NCI-H69 (cell line): ENCODE measurements around the gene TP53BP1.

Source experiments
- DNase-seq: peaks from one replicate; lab custom pipeline; 2025; lab: John Stamatoyannopoulos, UW

The TP53BP1 gene

DNA sequence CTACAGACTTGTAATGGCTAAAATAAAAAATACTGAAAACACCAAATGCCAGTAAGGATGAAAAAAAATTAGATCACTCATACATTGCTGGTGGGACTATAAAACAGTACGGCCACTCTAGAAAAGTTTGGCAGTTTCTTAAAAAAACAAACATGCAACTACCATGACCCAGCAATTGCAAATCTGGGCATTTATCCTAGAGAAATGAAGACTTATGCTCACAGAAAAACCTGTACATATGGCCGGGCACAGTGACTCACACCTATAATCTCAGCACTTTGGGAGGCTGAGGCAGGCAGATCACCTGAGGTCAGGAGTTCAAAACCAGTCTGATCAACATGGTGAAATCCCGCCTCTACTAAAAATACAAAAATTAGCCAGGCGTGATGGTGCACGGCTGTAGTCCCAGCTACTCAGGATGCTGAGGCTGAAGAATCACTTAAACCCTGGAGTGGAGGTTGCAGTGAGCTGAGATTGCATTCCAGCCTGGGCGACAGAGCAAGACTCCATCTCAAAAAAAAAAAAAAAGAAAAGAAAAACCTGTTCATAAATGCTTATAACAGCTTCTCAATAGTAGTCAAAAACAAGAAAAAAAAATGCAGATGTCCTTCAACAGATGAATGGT lies 5.6 kb downstream of the TP53BP1 start:
- DNase-seq = no peak

DNA sequence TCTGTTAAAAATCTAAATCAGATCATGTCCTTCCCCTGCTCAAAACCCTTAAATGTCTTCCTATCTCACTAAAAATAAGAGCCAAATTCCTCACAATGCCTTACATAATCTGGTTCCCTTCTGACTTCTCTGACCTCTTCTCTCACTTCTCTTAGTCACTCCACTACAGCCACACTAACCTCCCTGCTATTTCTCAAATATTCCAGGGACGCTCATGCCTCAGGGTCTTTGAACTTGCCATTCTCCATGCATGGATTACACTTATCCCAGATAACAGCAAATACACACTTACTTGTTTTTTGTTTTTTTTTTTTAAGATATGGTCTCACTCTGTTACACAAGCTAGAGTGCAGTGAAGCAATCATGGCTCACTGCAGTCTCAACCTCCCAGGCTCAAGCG lies 8.5 kb downstream of the TP53BP1 start:
- DNase-seq = no peak

DNA sequence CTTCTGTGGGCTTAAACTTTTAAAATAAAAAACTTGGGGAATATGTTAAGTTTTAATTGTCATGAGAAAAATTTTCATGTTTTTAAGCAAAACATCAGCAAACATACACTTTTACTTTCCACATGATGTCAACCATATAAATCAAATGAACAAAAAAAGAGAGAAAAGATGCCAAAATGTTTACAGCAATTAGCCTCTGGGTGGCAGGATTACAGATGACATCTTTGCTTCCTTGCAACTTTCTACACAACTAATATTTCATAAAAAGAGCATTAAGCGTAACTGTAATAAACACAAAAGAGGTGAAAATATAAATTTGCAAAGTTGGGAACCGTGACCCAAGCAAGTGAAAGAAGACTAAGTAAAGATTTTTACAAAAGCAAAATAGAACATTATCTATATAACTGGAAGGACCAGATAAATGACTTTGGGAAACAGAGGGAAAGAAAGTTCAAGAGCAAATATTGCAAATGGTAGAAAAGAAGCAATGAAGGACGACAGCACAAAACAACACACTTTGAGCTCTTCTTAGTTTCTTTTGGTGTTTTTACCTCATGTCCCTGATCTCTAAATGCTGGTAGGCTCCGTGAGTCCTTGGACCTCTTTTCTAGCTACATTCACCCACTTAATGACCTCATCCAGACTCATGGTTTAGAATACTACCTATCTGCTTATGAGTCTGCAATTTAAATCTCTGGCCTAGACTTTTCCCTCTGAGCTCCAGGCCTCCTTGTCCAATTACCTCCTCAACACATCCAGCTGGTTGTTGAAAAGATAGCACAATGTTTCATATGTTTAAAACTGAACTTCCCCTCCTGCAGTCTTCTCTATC lies 9.4 kb downstream of the TP53BP1 start:
- peak; percentile 19 for DNase-seq

DNA sequence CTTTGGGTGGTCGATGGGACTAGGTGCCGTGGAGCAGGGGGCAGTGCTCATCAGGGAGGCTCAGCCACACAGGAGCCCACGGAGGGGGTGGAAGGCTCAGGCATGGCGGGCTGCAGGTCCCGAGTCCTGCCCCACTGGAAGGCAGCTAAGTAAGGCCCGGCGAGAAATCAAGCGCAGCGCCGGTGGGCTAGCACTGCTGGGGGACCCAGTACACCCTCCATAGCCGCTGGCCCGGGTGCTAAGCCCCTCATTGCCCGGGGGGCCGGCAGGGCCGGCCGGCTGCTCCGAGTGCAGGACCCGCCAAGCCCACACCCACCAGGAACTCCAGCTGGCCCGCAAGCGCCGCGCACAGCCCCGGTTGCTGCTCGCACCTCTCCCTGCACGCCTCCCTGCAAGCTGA lies 19.1 kb downstream of the TP53BP1 start:
- DNase-seq = no peak

DNA sequence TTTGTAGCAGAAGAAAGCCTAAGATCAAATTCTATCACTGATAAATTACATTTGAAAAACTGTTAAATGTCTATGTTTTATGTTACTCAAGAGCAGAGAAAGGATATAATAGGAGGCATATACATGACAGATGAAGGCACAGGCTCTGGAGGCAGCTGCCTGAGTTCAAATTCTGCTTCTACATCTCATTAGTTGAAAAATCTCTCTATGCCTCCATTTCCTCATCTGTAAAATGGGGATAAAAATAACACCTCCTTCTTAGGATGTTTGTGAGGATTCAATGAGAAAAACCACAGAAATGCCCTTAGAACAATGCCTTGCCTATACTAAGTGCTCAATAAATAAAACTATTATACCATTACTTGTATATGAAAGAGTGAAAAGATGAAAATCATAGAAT lies 21.0 kb downstream of the TP53BP1 start:
- no peak for DNase-seq

DNA sequence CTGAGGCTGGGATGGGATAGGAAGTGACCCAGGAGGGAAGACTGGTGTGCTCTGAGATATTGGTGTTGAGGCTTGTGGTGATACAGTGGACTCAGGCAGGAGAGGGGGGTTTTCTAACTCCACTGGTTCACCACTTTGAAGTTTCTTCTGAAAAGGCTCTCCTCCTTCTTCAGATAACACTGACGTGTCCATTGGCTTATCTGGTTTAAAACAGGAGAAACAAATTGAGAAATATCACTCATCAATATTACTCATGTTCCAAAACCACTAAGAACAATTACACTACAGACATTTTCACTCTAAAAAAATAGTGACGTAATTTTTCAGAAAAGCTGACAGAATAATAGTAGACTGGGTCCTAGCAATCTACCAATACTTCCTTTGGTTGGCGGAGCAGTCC lies 23.1 kb downstream of the TP53BP1 start:
- DNase-seq = no peak

DNA sequence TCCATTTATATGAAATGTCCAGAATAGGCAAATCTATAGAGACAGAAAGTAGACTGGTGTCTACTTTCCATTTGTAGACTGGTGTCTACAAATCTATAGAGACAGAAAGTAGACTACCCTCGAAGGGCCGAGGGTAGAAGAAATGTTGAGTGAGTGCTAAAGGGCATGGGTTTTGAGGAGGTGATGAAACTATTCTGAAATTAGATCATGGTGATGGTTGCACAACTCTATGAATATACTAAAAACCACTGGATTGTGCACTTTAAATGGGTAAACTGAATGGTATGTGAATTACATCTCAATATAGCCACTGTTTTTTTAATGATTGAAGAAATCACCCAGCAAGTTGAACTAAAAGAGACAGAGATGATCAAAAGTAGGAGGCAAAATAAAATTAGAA lies 27.9 kb downstream of the TP53BP1 start:
- no peak for DNase-seq

DNA sequence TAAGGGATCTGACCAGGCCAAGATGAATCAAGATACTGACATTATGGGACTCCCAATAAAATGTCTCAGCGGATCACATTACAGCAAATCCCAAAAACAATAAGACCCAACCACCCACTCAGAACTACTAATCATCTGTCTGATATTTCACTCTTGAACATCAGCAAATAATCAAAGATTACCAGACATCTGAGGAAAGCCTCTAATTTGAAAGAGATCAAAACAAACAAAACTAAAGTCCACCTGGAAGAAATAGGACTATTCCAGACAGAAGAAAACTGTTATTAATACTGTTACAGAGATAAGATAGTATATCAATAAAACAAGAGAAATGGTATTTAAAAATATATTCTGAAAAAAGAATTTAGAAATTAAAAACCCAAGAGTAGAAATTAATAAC lies 29.0 kb downstream of the TP53BP1 start:
- no peak for DNase-seq

DNA sequence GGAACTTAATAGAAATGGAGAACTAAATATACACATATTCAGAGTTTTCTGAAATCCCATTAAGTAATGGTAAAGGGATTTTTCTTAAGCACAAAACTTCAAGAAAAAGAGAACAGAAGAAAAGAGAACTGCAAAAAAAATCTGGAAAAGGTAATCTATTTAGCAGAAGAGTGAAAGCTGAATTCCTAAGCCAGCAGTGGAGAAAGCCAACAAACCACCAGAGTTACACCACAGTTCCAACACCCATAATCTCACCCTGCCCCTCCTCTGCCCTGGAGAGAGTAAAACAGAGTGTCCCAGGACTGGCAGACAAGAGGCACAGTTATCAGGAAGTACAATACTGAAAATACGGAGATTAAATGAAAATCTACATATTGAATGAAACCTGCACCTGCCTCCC lies 29.4 kb downstream of the TP53BP1 start:
- DNase-seq = no peak

DNA sequence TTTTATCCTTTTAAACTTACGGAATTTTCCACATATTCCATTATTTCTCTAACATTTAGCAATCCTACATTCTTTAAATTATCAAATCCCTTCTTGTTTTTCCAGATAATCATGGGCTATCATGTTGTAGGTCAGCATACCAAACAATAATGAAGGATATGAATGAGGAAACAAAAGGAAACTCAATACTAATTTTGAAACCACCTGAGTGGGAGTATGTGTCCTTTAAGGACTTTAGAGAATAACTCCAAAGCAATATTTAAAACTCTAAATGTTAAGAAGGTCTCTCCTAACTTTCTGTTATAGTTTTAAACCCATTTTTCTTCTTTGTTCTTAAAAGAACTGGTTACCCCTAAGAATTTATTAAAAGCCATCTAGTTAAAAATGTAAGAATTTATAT lies 43.0 kb downstream of the TP53BP1 start:
- no peak for DNase-seq

DNA sequence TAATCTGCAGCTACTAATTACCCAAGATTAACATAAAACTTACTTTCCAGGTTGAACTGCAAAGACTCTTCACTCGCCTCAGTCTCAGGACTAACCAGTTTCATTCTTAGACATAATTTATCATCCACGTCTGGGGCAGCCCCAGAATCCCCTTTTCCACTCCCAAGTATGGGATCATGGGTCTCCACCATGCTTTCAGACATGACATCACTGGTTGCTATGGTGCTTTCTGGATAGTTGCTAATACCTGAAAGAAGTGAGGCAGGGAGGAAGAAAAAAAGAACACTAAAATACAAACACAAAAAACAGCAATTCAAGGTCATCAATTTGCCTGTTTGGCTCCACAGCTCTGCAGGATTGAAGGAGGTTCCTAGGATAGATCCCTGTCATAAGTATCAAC lies 46.6 kb downstream of the TP53BP1 start:
- DNase-seq = no peak

DNA sequence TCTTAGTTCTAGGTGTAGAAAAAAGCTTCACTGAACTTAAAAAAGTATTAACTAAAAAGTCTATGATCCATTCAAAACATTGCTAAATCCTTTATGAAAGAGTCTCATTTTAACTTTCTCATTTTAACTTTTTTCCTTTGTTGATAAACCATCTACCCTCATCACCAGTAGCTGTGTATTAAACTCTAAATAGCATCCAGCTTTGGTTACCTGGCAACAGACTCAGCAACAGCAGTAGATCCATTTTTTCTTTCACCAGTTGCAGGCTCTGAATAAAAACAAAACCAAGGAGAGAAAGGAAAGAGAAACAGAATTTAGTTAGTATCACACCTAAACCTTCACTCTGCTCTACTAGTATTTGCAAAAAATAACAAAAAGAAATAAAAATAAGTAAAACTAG lies 51.6 kb downstream of the TP53BP1 start:
- peak; percentile 55 for DNase-seq

DNA sequence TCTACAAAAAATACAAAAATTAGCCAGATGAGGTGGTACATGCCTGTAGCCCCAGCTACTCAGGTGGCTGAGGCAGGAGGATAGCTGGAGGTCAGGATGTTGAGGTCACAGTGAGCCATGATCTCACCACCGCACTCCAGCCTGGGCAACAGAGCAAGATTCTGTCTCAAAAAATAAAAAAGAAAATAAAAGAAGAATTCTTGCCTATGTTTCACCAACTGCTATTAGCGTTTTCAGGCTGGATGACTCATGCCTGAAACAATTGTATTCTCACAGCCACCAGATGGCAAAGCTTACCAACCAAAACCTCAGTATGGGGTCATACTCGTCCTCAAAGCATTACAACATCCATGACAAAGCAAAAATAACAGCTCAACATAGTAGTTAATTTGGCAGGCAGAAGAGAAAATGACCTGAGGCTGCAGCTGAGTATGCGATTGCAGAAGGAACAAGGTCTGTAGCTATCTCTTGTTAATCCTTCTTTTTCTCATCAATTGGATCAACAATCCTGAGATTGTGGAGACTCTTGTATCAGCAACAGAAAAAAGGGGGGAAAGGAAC lies 52.2 kb downstream of the TP53BP1 start:
- peak; percentile 96 for DNase-seq

DNA sequence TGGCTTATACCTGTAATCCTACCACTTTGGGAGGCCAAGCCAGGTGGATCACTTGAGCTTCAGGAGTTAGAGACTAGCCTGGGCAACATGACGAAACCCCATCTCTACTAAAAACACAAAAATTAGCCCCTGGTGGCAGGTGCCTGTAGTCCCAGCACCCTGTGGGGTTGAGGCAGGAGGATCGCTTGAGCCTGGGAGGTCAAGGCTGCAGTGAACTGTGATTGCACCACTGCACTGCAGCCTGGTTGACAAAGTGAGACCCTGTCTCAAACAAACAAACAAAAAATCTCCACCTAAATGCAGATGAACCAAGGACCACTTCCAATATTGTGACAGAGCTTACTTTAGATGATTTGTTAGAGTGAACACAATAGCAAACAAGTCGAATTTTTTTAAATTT lies 53.7 kb downstream of the TP53BP1 start:
- no peak for DNase-seq

DNA sequence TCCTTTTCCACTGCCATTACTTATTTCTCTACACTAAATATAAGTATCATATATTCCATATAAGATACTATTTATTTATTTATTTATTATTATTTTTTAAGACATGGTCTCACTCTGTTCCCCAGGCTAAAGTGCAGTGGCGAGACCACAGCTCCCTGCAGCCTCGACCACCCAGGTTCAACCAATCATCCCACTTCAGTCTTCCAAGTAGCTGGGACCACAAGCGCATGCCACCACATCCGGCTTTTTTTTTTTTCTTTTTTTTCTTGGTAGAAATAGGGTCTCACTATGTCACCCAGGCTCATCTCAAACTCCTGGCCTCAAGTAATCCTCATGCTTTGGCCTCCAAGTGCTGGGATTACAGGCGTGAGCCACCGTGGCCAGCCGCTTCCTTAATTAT lies 56.6 kb downstream of the TP53BP1 start:
- no peak for DNase-seq

DNA sequence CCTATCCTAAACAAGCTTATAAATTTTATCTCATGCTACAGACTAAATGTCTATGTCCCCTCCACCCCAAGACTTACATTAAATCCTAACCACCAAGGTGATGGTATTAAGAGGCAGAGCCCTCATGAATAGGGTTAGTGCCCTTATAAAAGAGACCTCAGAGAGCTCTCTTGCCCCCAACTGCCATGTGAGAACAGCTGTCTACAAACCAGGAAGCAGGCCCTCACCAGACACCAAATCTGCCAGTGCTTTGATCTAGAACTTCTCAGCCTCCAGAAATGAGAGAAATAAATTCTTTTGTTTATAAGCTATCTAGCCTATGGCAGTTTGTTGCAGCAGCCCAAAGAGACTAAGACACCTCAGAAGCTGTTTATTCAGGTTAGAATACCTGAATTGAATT lies 58.5 kb downstream of the TP53BP1 start:
- no peak for DNase-seq

DNA sequence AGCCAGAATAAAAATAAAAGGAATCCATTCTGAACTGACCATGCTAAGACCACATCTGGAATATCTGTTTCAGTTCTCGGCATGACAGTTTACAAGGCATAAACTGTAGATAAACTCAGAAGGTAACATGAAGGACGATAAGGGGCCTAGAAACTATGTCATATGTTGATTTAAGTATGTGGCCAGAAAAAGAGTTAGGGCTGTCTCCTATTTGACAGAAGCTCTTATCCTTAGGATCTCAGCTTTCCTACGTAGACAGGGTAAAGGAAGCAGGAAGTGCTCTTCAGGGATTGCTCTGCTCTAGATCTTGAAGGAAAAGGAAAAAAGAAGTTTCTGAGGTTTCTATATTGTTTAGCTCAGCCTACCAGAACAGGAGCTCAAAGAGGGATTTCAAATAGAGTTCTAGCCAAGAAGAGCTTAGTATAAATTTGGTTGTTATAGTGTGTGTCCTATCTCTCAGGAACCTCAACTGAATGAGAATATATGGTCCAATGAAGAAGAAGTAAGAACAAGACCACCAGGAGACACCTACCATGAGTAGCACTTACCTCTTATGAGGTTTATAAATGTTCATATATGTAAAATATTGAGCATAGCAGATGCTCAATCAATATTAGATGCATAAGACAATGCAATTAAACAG lies 59.2 kb downstream of the TP53BP1 start:
- no peak for DNase-seq

DNA sequence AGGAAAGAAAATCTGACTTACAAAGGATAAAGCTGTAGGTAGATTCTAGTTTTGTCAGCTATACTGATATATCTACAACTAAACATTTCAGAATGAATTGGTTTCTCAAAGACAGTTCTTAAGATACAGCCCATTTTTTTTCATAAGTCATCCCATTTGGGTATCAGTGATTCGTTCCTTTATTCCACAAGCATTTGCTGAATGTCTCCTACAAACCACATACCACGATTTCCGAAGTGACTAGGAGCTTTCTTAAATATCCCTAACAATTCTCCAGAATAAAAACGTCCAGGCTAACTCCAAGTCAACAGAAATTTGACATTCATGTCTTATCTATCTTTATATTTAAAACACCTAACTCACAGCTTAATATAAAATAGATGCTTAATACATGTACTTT lies 59.8 kb downstream of the TP53BP1 start:
- no peak for DNase-seq

DNA sequence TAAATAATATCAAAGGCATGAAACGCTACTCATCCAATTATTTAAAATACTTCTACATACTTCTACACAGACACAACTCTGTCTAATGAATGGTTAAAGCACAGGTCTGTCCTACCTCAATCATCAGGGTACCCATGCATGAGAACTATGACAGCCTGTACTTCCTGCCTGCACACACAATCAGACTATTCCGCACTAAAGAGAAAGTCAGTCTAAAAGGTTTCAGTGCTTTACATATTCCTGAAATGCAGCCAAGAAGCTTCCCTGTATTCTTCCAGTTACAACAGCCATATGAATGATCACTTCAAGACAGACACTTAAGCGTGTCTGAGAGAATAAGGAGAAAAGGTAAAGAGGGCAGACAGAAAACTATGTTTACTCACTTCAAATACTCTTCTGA lies 63.3 kb downstream of the TP53BP1 start:
- DNase-seq = peak; percentile 23

DNA sequence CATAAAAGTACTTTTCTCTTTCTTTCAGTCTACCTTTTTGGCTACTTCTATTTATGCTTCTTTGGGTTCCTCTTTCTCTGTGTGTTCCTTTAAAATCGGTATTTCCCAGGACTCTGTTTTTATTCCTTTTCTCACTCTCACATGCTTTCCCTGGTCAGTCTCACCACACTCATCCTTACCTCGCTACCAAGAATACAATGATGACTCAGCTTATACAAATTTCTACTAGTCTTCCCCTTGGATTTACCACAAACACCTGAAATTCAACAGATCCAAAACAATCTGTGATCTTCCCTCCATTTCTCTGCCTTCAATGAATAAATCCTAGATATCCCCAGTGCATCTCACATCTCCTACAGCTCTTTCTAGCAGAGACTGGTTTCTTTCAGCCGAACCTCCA lies 69.2 kb downstream of the TP53BP1 start:
- no peak for DNase-seq

DNA sequence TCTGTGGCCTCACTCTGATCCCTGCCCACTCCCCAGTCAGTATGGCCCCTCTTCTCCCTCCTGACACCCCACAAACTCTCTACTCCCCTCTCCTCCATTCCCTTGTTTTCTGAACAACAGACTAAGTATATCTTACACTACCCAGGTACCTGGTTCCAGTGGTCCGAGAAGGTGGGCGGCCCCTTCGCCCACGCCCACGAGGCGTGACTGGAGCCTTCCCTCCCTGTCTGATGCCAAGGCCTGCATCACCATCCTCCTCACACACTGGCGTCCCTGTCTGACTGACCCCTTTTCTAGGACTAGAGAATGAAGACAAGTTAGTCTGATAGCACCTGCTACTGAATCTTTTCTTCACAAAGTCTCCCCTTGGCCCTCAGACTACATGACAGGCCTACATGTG lies 72.1 kb downstream of the TP53BP1 start:
- no peak for DNase-seq

DNA sequence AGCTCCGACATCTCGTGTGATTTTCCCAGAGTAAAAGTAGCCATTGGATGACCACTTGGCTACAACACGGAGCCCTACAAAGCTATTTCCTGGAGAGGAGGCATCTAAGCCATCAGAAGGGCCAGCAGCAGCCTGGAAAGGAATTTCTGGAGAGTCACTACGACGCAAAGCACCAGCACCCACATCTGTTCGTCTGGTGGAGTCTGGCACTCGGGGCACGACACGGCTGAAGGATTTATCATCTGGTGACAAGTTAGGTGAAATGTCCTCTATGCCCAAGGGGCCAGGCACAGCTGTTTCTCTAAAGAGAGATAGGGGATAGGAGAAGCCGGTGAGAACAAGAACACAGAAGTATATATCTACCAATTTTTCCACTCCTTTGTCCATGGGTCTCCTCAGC lies 72.5 kb downstream of the TP53BP1 start:
- DNase-seq = no peak

DNA sequence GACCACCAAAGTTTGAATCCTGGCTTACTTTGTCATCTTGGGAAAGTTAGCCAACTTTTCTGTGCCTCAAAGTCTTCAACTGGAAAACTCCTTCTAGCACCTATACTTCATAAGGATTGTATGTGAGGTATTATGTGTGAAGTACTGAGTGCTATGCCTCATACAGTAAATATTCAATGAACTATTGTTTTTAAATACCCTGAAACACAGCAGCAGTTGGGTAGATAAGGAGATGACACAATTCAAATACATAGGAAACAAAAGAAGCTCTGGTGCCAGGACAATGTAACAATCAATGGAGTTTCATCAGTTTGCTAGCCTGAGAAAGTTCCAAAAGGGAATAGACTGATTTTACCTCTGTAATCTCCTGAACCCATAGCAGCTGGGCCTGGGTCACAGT lies 78.8 kb downstream of the TP53BP1 start:
- DNase-seq = no peak
